Stimulated activated CD4-positive, alpha-beta T cell treated with anti-CD3 and anti-CD28 coated beads, TNF-alpha, amount 100 ng/mL, for 1 hour (primary cell): ENCODE data around the gene LMBR1L.
"Not testable (repeated sequence)": the region's sequence is repeated elsewhere in the genome, so short reads cannot be mapped to it uniquely, and the experiment has no call there.

ENCODE experiments used
- DNase-seq, 3 donors: peaks; one replicate each; pipeline ENCODE4 v3.0.0-alpha.2; 2020; ENCODE audit warnings: low read depth in 3 of 3, low spot score in 1 of 3

Gene LMBR1L

GRCh38 chr12:49088150-49088931 is 22.3 kb downstream of the LMBR1L start:
- DNase-seq, result peak; percentile 28 to 49 (median 45)

- no peak for DNase-seq
Observed at GRCh38 chr12:49086116-49086515, 24.5 kb downstream of the LMBR1L start.

GRCh38 chr12:49084438-49084837 is 26.2 kb downstream of the LMBR1L start:
- DNase-seq, result no peak

- no peak for DNase-seq
Observed at GRCh38 chr12:49079793-49080192, 30.9 kb downstream of the LMBR1L start.

- no peak for DNase-seq
Observed at GRCh38 chr12:49070971-49071370, 39.7 kb downstream of the LMBR1L start.

GRCh38 chr12:49069507-49070346 is 40.9 kb downstream of the LMBR1L start, which contains the start of gene RHEBL1:
Gene RHEBL1 (minus strand): TSS chr12:49069979. CDS start chr12:49069785, 194 bp downstream.
- peak; percentile 93 to 97 (median 96) for DNase-seq

GRCh38 chr12:49068879-49069506 is 41.7 kb downstream of the LMBR1L start:
- DNase-seq, result no peak

- no peak for DNase-seq
Observed at GRCh38 chr12:49066120-49066519, 44.5 kb downstream of the LMBR1L start.

GRCh38 chr12:49064767-49065152 is 45.9 kb downstream of the LMBR1L start:
- DNase-seq, result no peak

- not testable (repeated sequence) for DNase-seq
Observed at GRCh38 chr12:49061916-49062315, 48.7 kb downstream of the LMBR1L start.

- DNase-seq, result no peak
Observed at GRCh38 chr12:49061157-49061650, 49.4 kb downstream of the LMBR1L start.

- peak; percentile 74 to 76 (median 74) for DNase-seq
Observed at GRCh38 chr12:49060237-49061156, 50.1 kb downstream of the LMBR1L start, which contains the start of gene KMT2D. Gene KMT2D (minus strand): TSS chr12:49060794. CDS start chr12:49055324, 5,470 bp downstream.

- no peak for DNase-seq
Observed at GRCh38 chr12:49059299-49060171, 51.1 kb downstream of the LMBR1L start.

GRCh38 chr12:49059045-49059298 is 51.7 kb downstream of the LMBR1L start:
- no peak for DNase-seq

- DNase-seq, result no peak
Observed at GRCh38 chr12:49058366-49059044, 52.1 kb downstream of the LMBR1L start.

- no peak for DNase-seq
Observed at GRCh38 chr12:49057888-49058287, 52.8 kb downstream of the LMBR1L start.

- no peak for DNase-seq
Observed at GRCh38 chr12:49055978-49056754, 54.5 kb downstream of the LMBR1L start.

GRCh38 chr12:49055092-49055491 is 55.6 kb downstream of the LMBR1L start:
- no peak for DNase-seq
